Trophoblast cell (in vitro differentiated cells and primary cell): ENCODE data around the gene THSD4.

ENCODE experiments used
- DNase-seq, 2 donors: peaks; one replicate each; pipeline ENCODE4 v3.0.0-alpha.2; 2016
- H2AFZ ChIP-seq: 2 replicates; pipeline ENCODE4 v1.6.1; 2013; ENCODE audit warnings: low read length, moderate library complexity, mild to moderate bottlenecking; ENCODE audit not compliant: insufficient read depth, poor library complexity
- H2AK5ac ChIP-seq: 2 replicates; pipeline ENCODE4 v1.6.1; 2013; ENCODE audit warnings: mild to moderate bottlenecking, low read length
- H2BK120ac ChIP-seq: 2 replicates; pipeline ENCODE4 v1.6.1; 2013; ENCODE audit warnings: low read length, mild to moderate bottlenecking, moderate library complexity; ENCODE audit not compliant: insufficient read depth, poor library complexity
- H2BK12ac ChIP-seq: 2 replicates; pipeline ENCODE4 v1.6.1; 2013; ENCODE audit warnings: mild to moderate bottlenecking, low read length, moderate library complexity
- H2BK5ac ChIP-seq: 2 replicates; pipeline ENCODE4 v1.6.1; 2013; ENCODE audit warnings: low read length, low read depth, moderate library complexity, mild to moderate bottlenecking; ENCODE audit not compliant: poor library complexity
- H3K14ac ChIP-seq: 2 replicates; pipeline ENCODE4 v1.6.1; 2013; ENCODE audit warnings: mild to moderate bottlenecking, low read length
- H3K18ac ChIP-seq: 2 replicates; pipeline ENCODE4 v1.6.1; 2013; ENCODE audit warnings: mild to moderate bottlenecking, low read length
- H3K23ac ChIP-seq: 2 replicates; pipeline ENCODE4 v1.6.1; 2013; ENCODE audit warnings: low read length
- H3K27ac ChIP-seq: 2 replicates; pipeline ENCODE4 v1.5.1; 2013; ENCODE audit warnings: low read depth, mild to moderate bottlenecking, inconsistent platforms, low read length, moderate library complexity
- H3K27me3 ChIP-seq: 2 replicates; pipeline ENCODE4 v1.6.1; 2013; ENCODE audit warnings: inconsistent platforms, mild to moderate bottlenecking, low read length, moderate library complexity; ENCODE audit not compliant: insufficient read depth
- H3K36me3 ChIP-seq, 2 experiments: 1 replicate in 1 of 2; 2 replicates in 1 of 2; pipeline ENCODE4 v1.6.1; 2013; ENCODE audit warnings: low read length in 2 of 2, mild to moderate bottlenecking in 2 of 2, moderate library complexity in 1 of 2; ENCODE audit not compliant: insufficient read depth in 2 of 2, control insufficient read depth in 1 of 2
- H3K4ac ChIP-seq: 2 replicates; pipeline ENCODE4 v1.6.1; 2013; ENCODE audit warnings: low read depth, mild to moderate bottlenecking, low read length, moderate library complexity
- H3K4me1 ChIP-seq, 2 experiments: 1 replicate in 1 of 2; 2 replicates in 1 of 2; pipeline ENCODE4 v1.6.1; 2013; ENCODE audit warnings: low read length in 2 of 2, mild to moderate bottlenecking in 2 of 2, moderate library complexity in 1 of 2; ENCODE audit not compliant: insufficient read depth in 2 of 2, control insufficient read depth in 1 of 2
- H3K4me2 ChIP-seq: 2 replicates; pipeline ENCODE4 v1.6.1; 2013; ENCODE audit warnings: inconsistent platforms, mild to moderate bottlenecking, low read length, moderate library complexity
- H3K4me3 ChIP-seq: 2 replicates; pipeline ENCODE4 v1.5.1; 2013; ENCODE audit warnings: mild to moderate bottlenecking, low read depth, low read length, inconsistent platforms
- H3K79me1 ChIP-seq: one replicate; pipeline ENCODE4 v1.6.1; 2013; ENCODE audit warnings: low read length
- H3K79me2 ChIP-seq: 2 replicates; pipeline ENCODE4 v1.6.1; 2013; ENCODE audit warnings: low read length, mild to moderate bottlenecking; ENCODE audit not compliant: control insufficient read depth, insufficient read depth, poor library complexity
- H3K9ac ChIP-seq: 2 replicates; pipeline ENCODE4 v1.6.1; 2013; ENCODE audit warnings: mild to moderate bottlenecking, low read length
- H3K9me3 ChIP-seq: 2 replicates; pipeline ENCODE4 v1.6.1; 2013; ENCODE audit warnings: low read depth, mild to moderate bottlenecking, control low read depth, inconsistent platforms, low read length; ENCODE audit not compliant: insufficient read depth
- H4K12ac ChIP-seq: 2 replicates; pipeline ENCODE4 v1.6.1; 2013; ENCODE audit warnings: low read depth, mild to moderate bottlenecking, low read length, moderate library complexity
- H4K8ac ChIP-seq: 2 replicates; pipeline ENCODE4 v1.6.1; 2013; ENCODE audit warnings: low read depth, mild to moderate bottlenecking, low read length, moderate library complexity
- H4K91ac ChIP-seq: one replicate; pipeline ENCODE4 v1.6.1; 2013; ENCODE audit warnings: low read depth, mild to moderate bottlenecking, low read length, moderate library complexity
- WGBS: extraction: QIAGEN DNeasy Blood & Tissue Kit; methylation state at CpG from one replicate; pipeline ENCODE4 v1.1.7; 2013; ENCODE audit warnings: missing lambda C conversion rate; ENCODE audit not compliant: insufficient read length, insufficient coverage; ENCODE audit errors: extremely low coverage; 5-methylcytosine and 5-hydroxymethylcytosine counted together

The THSD4 gene

DNA sequence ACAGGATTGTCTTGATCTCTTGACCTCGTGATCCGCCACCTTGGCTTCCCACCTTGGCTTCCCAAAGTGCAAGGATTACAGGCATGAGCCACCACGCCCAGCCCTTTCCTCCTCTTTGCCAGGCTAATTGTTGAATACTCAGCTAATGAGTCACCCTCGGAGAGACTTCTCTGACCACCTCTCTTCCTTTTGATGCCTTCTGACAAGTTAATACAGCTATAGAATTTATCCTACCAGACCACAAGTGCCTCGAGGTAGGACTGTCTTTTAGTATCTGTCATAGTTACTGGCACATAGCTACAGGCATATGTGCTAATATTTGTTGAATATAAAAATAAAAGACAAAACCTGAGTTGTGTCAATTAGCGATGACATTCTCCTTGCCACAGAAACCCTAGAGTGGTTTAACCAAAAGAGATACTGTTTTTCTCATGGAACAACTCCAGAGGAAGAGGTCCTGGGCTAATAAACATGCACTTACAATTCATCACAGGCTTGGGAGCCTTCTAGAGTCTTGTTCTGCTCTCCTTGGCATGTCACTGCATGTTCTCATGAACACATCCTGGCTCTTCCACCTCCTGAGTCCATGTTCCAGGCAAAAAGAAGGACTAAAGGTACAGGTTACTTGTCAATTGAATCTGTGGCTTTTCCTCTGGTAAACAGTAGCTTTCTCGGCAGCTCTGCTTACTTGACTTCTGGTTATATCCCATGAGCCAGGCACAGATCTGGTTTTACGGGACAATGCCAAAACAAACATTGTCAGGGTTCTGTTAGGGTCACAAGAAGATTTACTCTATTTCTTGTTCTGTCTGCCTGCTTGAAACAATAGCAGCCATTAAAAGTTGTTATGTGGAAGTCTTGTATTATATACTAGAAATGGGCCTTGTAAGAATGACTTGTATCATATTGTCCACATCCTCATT lies 332.3 kb downstream of the THSD4 start:
- Histone ChIP-seq H3K18ac (no peak overlapping the region), H3K27ac (no peak overlapping the region), H3K9ac (no peak overlapping the region), H3K36me3 (no peaks in the 10 kb centered on the region), H3K4ac (no peak overlapping the region), H4K91ac (no peak overlapping the region), H3K79me1 (no peaks in the 10 kb centered on the region), H4K8ac (no peak overlapping the region), H3K23ac (no peak overlapping the region), H4K12ac (no peak overlapping the region), H2BK5ac (no peak overlapping the region), H3K4me1 (peaks cover 4% of the 10 kb centered on the region in 2 experiments), H2BK12ac (no peak overlapping the region), H3K14ac (no peak overlapping the region), H3K79me2 (no peaks in the 10 kb centered on the region), H2AK5ac (no peak overlapping the region), H3K27me3 (no peaks in the 10 kb centered on the region), H3K9me3 (no peaks in the 10 kb centered on the region), H2BK120ac (no peak overlapping the region), H3K4me3 (no peak overlapping the region), H3K4me2 (no peak overlapping the region), H2AFZ (no peak overlapping the region)
- WGBS, result no CpG with 5 or more reads among the region's 8 CpGs
- peak; percentile 31 to 63 for DNase-seq

DNA sequence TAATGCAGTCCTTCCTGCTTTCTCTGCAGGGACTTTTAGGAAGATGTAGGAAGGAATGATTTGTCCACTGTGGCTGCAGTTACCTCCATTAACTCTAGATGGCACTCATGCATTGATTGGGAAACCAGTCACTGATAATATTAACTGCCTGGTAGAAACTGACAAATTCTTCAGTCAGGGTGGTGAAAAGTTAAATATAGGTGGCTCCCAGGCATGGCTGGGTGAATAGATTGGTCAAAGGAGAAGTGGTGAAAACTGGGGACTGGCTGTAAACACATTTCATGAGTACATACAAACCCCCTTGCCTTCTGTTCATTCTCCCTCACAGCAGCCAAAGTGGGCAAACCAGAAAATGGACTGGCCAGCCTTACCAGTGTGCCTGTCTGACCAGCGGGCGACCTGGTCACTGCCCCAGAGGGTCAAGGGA lies 333.4 kb downstream of the THSD4 start:
- no peak overlapping the region for H2BK12ac ChIP-seq
- H4K91ac ChIP-seq, result no peak overlapping the region
- no peak overlapping the region for H3K9ac ChIP-seq
- H4K12ac ChIP-seq, result no peak overlapping the region
- no peak overlapping the region for H3K18ac ChIP-seq
- no peaks in the 10 kb centered on the region for H3K9me3 ChIP-seq
- DNase-seq, result peak; percentile 47 to 85
- H2BK120ac ChIP-seq, result no peak overlapping the region
- no peaks in the 10 kb centered on the region for H3K36me3 ChIP-seq
- H2BK5ac ChIP-seq, result no peak overlapping the region
- no peak overlapping the region for H3K4me2 ChIP-seq
- no peak overlapping the region for H2AFZ ChIP-seq
- no peaks in the 10 kb centered on the region for H3K79me1 ChIP-seq
- H4K8ac ChIP-seq, result no peak overlapping the region
- no peaks in the 10 kb centered on the region for H3K79me2 ChIP-seq
- peaks cover 4% of the 10 kb centered on the region in 2 experiments for H3K4me1 ChIP-seq
- H3K23ac ChIP-seq, result no peak overlapping the region
- H2AK5ac ChIP-seq, result no peak overlapping the region
- H3K4me3 ChIP-seq, result no peak overlapping the region
- no peaks in the 10 kb centered on the region for H3K27me3 ChIP-seq
- WGBS, result no CpG with 5 or more reads among the region's 2 CpGs
- no peak overlapping the region for H3K4ac ChIP-seq
- no peak overlapping the region for H3K14ac ChIP-seq
- no peak overlapping the region for H3K27ac ChIP-seq

DNA sequence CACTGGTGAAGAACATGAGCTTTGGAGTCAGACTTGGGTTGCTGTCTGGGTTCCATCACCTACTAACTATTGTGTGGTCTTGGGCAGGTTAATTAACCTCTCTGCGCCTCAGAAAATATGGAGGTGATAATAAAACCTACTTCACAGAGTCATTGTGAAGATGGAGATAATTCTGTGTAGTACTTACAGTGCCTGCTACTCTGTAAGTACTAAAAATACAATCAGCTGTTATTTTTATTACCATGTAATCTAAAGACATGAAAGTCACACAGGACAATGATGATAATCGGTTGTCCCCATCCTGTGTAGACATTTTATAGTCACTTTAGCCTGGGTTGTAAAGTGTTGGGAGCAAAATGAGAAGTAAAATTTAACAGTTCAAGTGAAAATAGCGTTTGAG lies 334.1 kb downstream of the THSD4 start:
- H2BK5ac ChIP-seq, result no peak overlapping the region
- no peak overlapping the region for H3K27ac ChIP-seq
- H2BK12ac ChIP-seq, result no peak overlapping the region
- no peaks in the 10 kb centered on the region for H3K79me2 ChIP-seq
- no peaks in the 10 kb centered on the region for H3K9me3 ChIP-seq
- peaks cover 4% of the 10 kb centered on the region in 2 experiments for H3K4me1 ChIP-seq
- H2AK5ac ChIP-seq, result no peak overlapping the region
- H3K4ac ChIP-seq, result no peak overlapping the region
- H4K12ac ChIP-seq, result no peak overlapping the region
- no peak overlapping the region for H2BK120ac ChIP-seq
- H3K4me3 ChIP-seq, result no peak overlapping the region
- 57% methylated on average over 1 of the region's 3 CpGs for WGBS
- H3K14ac ChIP-seq, result no peak overlapping the region
- no peak overlapping the region for H3K9ac ChIP-seq
- H4K8ac ChIP-seq, result no peak overlapping the region
- DNase-seq, result no peak
- H3K79me1 ChIP-seq, result no peaks in the 10 kb centered on the region
- no peak overlapping the region for H3K18ac ChIP-seq
- no peak overlapping the region for H3K23ac ChIP-seq
- H4K91ac ChIP-seq, result no peak overlapping the region
- H3K27me3 ChIP-seq, result no peaks in the 10 kb centered on the region
- H3K36me3 ChIP-seq, result no peaks in the 10 kb centered on the region
- no peak overlapping the region for H2AFZ ChIP-seq
- no peak overlapping the region for H3K4me2 ChIP-seq

DNA sequence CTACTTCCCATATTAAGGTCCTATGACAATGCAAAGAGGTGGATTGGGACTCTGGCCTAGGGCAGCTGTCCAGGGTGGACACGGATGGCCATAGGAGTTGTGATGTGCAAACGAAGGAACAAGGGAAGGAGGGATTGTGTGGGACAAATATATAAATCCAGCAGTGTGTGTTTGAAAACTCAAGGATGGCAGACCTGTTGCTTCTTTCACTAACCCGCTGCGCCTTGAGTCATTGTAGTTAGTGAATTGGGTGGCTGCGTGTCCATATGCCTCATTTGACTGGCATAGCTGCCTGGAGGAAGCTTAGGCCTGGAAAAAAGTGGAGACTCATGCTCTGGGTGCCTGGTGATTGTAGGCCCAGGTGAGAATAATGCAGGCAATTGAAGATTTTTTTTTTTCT lies 334.7 kb downstream of the THSD4 start:
- Histone ChIP-seq H3K79me1 (no peaks in the 10 kb centered on the region), H3K4me2 (no peak overlapping the region), H2AFZ (no peak overlapping the region), H3K4ac (no peak overlapping the region), H3K18ac (no peak overlapping the region), H4K12ac (no peak overlapping the region), H3K9me3 (no peaks in the 10 kb centered on the region), H3K14ac (no peak overlapping the region), H2BK5ac (no peak overlapping the region), H3K79me2 (no peaks in the 10 kb centered on the region), H2AK5ac (no peak overlapping the region), H3K9ac (no peak overlapping the region), H4K8ac (no peak overlapping the region), H2BK120ac (no peak overlapping the region), H3K4me3 (no peak overlapping the region), H3K4me1 (peaks cover 4 to 5% of the 10 kb centered on the region in 2 experiments), H2BK12ac (no peak overlapping the region), H3K23ac (no peak overlapping the region), H3K36me3 (no peaks in the 10 kb centered on the region), H3K27ac (no peak overlapping the region), H3K27me3 (no peaks in the 10 kb centered on the region), H4K91ac (no peak overlapping the region)
- DNase-seq, result no peak
- no CpG with 5 or more reads among the region's 5 CpGs for WGBS
